Lung microvascular endothelial cell (primary cell): ENCODE data around the gene HRG. TPM values are rescaled to one million over a fixed set of nuclear protein-coding genes. Genes with fewer than 3 reads are reported as not detected.
"Not testable (repeated sequence)": the region's sequence is repeated elsewhere in the genome, so short reads cannot be mapped to it uniquely, and the experiment has no call there.

ENCODE experiments used
- DNase-seq, 2 donors: peaks; one replicate each; pipeline versions ENCODE4 v3.0.0 to v3.0.0-alpha.2; 2010; ENCODE audit warnings: low read depth in 2 of 2
- total RNA-seq: library from RNA; depleted of rRNA; stranded (reverse); fragments of >200 nt; gene quantifications from 2 replicates; pipeline ENCODE4 v1.2.1, GENCODE V29; 2014

The HRG gene
- total RNA-seq, 1 donor from 2014 or later = not detected

- no peak for DNase-seq
Measured at GRCh38 chr3:186680869-186681268, 15.1 kb downstream of the HRG start.

GRCh38 chr3:186682812-186683211 is 17.0 kb downstream of the HRG start:
- no peak for DNase-seq

GRCh38 chr3:186683979-186684378 is 18.2 kb downstream of the HRG start:
- DNase-seq = no peak

GRCh38 chr3:186686475-186686874 is 20.7 kb downstream of the HRG start:
- not testable (repeated sequence) for DNase-seq

GRCh38 chr3:186687120-186687651 is 21.4 kb downstream of the HRG start:
- DNase-seq = no peak

- not testable (repeated sequence) for DNase-seq
Measured at GRCh38 chr3:186690304-186690703, 24.5 kb downstream of the HRG start.

- DNase-seq = no peak
Measured at GRCh38 chr3:186691676-186692075, 25.9 kb downstream of the HRG start.

GRCh38 chr3:186693843-186694242 is 28.0 kb downstream of the HRG start:
- DNase-seq = no peak

- DNase-seq = no peak
Measured at GRCh38 chr3:186694288-186695032, 28.6 kb downstream of the HRG start.

- DNase-seq = no peak
Measured at GRCh38 chr3:186696522-186696921, 30.7 kb downstream of the HRG start.

GRCh38 chr3:186697510-186697909 is 31.7 kb downstream of the HRG start:
- no peak for DNase-seq

GRCh38 chr3:186700267-186700666 is 34.5 kb downstream of the HRG start:
- DNase-seq = no peak

GRCh38 chr3:186702451-186702850 is 36.6 kb downstream of the HRG start:
- not testable (repeated sequence) for DNase-seq

GRCh38 chr3:186705882-186706780 is 40.3 kb downstream of the HRG start:
- no peak for DNase-seq

GRCh38 chr3:186708983-186709679 is 43.3 kb downstream of the HRG start:
- no peak for DNase-seq

GRCh38 chr3:186710694-186711093 is 44.9 kb downstream of the HRG start:
- not testable (repeated sequence) for DNase-seq

- no peak for DNase-seq
Measured at GRCh38 chr3:186713499-186713898, 47.7 kb downstream of the HRG start.

- no peak for DNase-seq
Measured at GRCh38 chr3:186717039-186717457, 51.2 kb downstream of the HRG start, which contains the start of gene KNG1. Gene KNG1, plus strand, starts transcription at chr3:186717359. Its CDS starts 184 bp downstream, at chr3:186717543.

- no peak for DNase-seq
Measured at GRCh38 chr3:186719945-186720739, 54.3 kb downstream of the HRG start.

- peak; percentile 10 to 16 for DNase-seq
Measured at GRCh38 chr3:186722457-186722856, 56.6 kb downstream of the HRG start.

GRCh38 chr3:186724911-186725310 is 59.1 kb downstream of the HRG start:
- no peak for DNase-seq
